Activated CD8-positive, alpha-beta memory T cell treated with anti-CD3 and anti-CD28 coated beads for 48 hours (primary cell): ENCODE results near the gene KBTBD4.

Experiments
- DNase-seq, 3 experiments: peaks; one replicate each; pipeline ENCODE4 v3.0.0-alpha.2; 2020; ENCODE audit warnings: low read depth in 2 of 3, low spot score in 2 of 3

KBTBD4 gene

DNA sequence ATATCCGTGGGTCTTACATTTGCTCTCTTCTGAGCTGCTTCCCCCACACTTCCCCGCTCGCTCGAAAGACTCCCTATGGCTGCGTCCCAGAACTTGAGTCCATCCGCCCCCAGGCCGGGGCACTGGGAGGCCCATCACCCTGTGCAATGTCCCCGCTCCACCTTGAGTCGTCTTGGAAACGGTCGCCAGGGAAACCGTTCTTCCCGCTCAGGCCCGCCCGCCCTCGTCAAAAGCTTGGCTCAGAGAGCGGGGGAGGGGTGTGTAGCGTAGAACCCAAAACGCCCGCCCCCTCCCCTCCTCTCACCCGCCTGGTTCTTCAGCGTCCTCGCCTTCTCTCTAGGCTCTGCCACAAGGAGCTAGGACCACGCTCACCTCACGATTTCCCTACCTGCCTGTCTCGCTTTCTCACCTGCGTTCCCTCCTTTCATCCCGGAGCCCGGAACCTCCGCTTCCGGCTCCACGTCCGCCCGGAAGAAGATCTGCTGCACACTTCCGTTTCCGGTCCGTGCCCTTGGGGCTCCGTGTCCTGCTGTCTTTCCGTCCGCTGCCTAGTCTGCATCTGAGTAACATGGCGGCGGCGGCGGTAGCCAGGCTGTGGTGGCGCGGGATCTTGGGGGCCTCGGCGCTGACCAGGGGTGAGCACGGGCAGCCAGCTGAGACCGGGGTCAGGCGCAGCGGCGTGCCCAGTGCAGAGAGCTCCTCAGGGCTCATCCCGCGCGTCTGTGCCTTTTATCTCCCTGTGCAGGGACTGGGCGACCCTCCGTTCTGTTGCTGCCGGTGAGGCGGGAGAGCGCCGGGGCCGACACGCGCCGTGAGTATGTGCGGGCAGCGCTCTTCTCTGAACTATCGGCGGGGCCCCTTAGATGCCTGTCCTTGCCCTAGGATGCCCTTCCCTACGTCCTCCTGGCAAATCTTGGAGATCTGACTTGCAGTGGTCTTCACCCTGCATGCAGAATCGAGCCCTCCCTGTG lies at the start of gene KBTBD4, which contains the start of gene NDUFS3:
Gene KBTBD4 (minus strand): TSS at position 447 of the 971 bp plus-strand sequence. CDS start 19 bp downstream, at position 428.
Gene NDUFS3 (plus strand): TSS at position 551 of the 971 bp plus-strand sequence. CDS start 18 bp downstream, at position 569.
- DNase-seq: peak; percentile 76 to 93 (median 93)

DNA sequence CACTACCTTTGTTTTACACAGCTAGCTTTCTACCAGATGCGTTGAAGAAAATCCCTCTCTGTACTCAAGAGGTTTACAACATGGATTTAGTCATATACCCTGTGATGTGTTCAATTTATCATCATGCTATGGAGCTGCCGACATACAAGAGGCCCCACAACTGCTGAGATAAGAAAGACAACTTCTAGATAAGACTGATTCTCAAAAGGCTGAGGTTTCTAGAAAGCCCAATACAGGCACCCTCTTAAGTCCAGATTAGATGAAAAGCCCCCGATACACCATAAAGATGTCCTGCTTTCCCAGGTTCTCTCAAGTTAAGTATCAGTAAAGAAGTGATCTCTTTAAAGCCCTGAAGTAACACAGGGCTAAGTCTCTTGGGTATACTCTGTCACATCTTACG lies 49.3 kb upstream of the KBTBD4 start:
- DNase-seq: no peak

DNA sequence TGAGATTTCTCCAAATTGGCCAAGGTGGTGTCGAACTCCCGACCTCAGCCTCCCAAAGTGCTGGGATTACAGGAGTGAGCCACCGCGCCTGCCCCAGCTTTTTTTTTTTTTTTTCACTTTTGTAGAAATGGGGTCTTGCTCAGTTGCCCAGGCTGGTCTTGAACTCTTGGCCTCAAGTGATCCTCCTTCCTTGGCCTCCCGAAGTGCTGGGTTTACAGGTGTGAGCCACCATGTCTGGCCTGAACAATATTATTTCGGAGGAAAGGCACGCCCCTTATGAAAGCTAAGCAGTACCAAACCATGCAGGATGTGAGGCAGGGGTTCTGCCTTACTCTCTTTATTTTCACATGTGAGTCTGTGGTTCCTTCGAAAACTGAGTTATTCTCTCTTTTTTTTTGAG lies 47.5 kb upstream of the KBTBD4 start:
- DNase-seq: no peak

DNA sequence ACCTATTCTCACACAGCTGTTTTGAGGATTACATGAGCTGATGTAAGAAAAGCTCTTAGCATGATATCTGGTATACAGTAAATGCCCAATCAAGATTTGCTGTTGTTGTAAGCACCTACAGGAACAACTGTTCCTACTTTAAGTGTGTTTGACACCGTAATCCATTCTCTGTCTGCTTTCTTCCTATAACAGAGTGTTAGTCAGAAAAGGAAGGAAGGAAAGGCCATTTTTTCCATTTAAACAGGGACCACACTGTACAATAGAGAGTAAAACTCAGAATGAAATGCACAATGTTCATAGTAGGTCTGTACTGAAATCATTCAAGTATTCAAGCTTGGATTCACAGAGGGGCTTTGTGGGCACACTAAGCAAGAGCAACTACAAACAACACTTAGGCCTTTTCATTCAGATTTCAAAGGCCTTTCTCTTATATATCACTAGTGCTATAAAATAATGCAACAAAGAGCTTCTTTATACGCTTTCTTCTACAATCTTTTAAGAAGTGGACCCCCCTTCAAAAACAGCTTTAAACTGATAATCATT lies 42.1 kb upstream of the KBTBD4 start:
- DNase-seq: no peak

DNA sequence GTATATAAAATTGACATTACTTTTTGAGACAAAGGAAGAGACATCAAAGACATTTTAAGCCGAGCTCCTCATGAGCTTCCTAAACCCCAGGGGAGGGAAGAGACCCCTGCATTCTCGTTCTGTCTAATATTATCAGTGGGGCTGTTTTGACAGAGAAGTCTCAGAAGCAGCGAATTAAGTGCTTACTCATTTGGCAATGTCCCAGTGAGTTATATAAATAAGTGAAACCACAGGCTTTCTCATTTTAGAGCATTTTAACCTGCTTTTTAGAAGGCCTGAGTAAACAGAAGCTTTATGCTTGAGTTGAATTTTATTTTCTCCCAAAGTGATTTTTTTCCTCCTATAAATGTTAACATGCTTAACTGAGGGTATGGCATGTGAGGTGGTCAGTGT lies 38.6 kb upstream of the KBTBD4 start:
- DNase-seq: no peak

DNA sequence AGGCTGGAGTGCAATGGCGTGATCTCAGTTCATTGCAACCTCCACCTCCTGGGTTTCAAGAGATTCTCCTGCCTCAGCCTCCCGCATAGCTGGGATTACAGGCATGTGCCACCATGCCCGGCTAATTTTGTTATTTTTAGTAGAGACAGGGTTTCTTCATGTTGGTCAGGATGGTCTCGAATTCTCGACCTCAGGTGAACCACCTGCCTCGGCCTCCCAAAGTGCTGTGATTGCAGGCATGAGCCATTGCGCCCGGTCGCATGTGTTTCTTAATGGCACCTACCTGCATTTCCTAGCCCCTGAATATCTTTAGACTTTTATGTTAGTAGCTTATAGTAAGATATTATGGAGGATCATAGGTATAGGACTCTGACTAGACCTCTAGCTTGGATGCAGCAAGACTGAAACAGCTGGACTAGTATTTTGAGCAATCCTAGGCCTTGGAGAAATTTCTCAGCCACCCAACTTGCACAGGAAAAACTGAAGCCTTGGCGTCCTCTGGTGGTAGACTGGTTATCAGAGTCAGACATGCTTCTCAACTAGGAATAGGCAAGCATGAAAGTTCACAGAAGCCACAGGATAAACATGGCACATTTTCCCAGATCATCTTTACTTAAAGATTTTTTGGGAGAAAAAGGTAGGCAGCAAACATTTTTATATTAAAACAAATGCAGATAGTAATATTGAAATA lies 38.1 kb upstream of the KBTBD4 start:
- DNase-seq: no peak

DNA sequence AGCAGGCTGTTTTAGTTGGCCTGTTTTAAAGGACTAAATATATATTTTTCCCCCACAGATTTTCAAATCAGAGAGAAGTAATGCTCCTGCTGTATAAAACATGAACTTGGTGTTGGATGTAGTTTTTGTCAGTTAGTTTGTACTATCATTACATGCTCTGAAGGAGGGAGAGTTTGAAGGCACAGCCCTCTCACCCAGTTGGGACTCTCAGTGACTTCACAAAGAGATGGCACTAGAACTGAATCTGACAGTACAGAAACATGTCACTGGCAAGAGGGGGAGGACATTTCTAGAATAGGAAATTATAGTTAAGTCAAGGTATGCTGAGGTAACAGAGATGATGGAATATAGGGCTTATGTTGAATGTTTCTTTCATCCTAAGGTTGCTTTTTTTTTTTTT lies 36.5 kb upstream of the KBTBD4 start:
- DNase-seq: no peak

DNA sequence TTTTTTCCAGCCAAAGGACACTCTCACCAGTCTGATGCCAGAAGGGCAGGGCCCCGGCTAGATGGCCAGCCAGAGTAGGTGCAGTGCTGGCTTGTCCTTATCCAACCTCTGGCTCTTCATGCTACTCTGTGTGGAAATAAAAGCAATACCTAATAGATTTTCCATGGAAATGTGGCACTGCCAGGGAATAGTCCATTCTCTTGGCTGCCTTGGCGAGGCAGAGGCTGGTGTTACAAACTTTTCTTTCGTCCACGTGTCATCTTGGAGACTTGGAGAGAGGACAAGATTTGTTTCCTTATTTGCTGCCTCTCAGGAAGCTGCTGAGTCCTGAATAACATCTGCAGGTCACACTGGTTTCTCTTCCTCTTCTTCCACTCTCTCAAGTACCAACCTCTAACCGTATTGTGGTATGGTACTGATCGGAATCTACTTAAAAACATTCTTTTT lies 32.6 kb upstream of the KBTBD4 start:
- DNase-seq: no peak

DNA sequence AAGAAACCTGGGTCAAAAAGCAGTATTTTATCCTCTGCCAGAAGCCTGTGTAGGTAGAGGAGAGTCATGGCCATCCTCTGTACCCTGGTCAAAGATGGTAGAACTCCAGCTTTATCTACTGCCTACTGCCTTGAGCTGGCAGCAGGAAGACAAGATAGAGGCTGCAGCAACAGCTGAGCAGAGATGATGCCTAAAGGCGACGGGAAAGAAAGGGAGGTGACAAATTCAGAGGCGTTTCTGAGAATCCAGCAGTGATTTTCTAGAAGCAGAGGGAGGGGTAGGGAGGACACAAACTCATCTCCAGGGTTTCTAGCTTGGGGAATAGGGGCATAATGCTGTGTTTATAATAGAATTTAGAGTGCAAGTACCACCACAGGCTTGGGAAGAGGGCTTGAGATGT lies 30.9 kb upstream of the KBTBD4 start:
- DNase-seq: no peak

DNA sequence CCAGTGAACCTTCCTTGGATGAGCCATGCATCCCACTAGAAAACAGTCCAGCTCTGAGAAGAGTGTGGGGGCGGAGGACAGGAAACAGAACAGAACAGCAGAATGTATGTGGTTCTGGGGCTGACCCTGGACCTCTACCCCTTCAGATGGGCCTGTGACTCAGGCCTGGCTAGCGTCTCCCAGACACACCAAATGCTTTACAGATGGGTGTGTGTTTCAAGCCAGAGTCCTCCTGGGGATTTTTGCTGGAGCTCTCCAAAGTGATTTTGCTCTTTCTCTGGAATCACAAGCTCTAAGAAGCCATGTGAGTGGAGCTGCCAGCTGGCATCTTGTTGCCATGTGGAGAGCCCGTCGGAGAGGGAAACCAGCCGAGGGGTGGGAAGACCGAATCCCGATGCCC lies 28.6 kb upstream of the KBTBD4 start:
- DNase-seq: no peak

DNA sequence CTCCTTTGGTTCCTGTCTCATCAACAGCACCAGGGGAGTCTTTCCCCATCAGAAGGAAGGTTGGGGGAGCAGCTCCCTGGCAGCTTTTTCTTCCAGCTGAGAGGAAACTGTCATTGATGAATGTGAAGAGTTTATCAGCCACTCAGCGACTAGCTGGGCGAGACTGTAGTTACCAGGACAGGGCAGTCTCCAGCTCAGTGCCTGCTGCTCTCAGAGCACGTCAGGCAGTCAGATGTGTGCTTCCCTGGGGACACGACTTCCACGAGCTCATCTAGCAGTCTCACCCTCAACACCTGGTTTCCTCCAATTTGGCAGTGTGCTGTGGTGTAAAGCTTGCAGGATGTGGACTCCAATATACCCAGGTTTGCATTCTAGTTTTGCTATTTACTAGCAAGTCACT lies 28.0 kb upstream of the KBTBD4 start:
- DNase-seq: no peak

DNA sequence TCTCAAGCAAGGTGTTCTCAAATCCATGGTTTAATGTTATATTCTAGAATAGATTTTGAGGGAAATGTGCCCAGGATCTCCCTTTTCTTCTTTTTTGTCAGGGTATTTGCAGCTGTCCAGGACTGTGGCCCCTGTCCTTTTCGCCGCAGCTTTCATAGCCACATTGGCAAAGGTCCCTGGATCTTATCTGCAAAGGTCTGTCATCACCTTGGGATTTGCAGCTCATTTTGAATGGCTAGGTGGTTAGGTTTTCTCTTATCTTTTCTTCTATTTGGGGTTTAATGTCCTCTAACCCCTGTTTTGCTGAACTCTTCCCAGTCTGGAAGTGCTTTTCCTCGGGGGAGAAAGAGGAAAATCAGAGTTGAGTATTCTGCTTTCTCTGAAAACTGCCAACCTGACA lies 27.2 kb upstream of the KBTBD4 start:
- no peak for DNase-seq

DNA sequence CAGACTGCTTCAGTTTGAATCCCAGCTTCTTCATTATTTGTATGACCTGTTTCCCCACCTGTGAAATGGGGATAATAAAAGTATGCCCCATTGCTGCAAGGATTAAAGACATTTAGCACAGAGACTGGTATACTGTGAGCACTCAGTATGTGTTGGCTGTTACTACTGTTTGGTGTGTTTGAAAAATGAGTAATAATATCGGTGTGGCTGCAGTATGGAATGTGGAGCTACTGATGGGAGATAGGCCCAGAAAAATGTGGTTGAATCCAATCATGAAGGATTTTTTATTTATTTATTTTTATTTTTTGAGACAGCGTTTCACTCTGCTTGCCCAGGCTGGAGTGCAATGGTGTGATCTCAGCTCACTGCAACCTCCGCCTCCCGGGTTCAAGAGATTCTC lies 24.5 kb upstream of the KBTBD4 start:
- DNase-seq: no peak

DNA sequence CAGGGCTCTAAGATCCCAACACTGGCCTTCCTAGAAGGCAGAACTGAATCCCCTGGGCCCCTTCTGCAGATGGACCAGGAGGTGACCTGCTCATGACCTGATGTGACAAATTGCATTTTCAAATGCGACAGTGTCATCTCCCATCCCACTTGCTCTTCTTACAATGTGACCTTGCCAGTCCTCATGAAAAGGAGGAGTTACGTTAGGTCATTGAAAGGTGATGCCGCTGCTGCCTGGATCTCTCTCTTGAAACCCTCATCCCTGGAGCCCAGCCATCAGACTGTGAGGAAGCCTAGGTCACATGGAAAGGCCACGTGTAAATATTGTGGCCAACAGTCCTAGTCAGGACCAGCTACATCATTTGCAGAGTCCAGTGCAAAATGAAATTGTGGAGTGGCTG lies 21.1 kb upstream of the KBTBD4 start:
- DNase-seq: no peak

DNA sequence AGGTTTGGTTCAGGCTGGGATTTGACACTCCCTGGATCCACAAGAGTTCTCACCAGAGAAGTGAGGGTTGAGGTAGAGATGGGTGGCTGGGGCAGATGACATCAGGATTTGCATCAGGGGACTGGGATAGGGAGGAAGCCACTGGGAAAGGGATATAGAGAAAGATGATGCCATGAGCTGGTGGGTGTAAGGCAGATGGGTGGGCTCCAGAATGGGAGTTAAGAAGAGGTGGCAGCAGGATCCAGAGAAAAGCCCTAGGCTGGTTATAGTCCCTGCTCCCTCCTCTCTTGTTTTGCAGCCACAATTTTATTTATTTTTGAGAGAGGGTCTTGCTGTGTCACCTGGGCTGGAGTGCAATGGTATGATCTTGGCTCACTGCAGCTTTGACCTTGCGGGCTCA lies 17.2 kb upstream of the KBTBD4 start:
- no peak for DNase-seq

DNA sequence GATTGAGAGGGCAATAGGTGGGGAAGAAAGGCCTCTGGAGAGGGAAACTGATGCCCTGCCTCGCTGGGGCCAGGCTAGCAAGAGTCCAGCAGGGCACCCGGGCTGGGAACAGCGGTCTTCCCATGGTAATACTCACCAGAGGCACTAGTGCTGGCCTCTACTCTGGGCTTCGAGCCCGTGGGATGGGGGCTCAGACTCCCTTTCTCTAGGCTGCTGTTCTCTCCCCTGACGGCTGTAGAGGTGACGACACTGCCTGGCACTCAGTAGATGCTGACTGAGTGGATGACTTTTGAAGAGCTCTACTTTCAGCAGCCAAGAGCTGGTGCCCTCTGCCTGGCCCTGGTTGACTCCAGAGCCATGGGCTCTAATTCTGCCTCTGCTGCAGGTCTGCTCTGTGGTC lies 16.3 kb upstream of the KBTBD4 start:
- no peak for DNase-seq

DNA sequence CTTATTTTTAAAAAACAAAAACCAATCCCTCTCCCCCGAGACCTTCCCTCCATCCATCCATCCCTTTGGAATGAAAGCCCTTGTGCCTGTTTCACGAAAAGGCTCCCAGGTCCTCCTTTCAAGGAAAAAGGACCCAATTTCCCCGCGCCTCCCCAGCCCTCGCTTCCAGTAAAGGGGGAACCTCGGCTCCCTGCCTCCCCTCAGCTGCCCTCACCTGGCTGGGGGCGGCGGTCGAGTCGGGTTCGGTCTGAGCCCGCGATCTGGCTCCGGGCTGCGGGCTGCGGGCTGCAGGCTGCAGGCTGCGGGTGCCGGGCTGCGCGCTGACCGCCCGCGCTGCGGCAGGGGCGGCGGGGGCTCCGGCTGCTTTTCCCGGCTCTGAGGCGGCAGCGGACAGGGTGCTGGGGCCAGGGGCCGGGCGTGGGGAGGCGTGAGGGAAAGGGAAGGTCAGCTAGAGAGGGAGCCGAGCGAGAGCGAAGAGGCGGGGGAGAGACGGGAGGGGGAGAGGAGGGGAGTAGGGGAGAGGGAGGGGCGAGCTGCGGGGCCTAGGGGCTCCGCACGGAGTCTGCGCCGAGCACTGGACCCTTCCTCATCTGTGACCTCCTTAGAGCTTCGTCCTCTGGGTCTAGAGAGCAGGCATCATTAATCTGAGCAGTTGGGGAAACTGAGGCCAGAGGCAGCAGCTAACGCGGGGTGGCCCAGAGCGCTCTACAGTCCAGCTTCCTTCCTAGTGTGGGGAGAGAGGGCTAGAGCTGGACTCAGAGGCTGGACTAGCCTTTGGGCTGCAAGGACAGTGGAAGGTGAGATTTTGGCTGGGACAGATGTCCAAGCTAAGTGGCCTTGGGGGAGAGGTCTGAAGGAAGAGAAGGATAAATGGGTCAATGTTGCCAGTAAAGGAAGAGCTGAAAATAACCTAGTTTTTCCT lies 15.4 kb upstream of the KBTBD4 start, which contains the start of gene C1QTNF4:
Gene C1QTNF4 (minus strand): TSS at position 478 of the 922 bp plus-strand sequence. CDS start 3,601 bp downstream, outside the sequence.
- DNase-seq: no peak

DNA sequence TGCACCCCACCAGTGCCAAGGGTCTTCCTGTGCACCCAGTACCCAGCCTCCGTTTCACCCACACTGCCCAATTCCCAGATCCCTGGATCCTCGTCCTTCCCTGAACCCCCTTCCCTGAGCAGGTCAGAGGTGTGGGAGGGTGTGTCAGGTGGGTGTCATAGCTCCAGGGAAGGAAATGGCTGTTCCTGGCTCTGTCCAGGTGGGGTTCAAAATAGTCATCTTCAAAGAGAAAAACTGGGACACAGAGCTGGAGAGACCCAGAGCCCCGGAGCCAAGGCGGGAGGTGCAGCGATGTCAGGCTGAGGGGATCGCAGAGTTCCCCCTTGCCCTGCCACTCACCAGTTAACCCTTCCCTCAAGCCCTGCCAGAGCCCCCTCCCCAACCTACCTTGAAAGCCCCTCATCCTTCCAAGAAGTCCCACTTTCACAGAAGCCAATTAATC lies 14.7 kb upstream of the KBTBD4 start:
- DNase-seq: no peak

DNA sequence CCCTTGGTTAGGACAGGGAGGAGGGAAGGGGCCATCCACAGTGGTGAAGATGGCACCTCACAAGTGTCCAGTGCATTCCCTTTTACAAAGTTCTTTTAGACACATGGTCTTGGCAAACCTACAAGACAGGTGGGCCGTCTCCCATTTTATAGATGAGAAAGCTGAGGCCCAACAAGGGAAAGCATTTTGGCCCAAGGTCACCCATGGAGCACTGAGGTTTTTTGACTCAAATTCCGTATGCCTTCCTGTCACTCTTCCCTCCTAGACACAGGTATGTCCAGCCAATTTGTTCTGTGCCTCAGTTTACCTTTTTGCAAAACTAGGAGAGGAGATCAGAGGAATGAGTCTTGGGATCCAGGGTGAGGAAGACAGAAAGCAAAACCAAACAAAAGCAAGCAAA lies 14.2 kb upstream of the KBTBD4 start:
- no peak for DNase-seq

DNA sequence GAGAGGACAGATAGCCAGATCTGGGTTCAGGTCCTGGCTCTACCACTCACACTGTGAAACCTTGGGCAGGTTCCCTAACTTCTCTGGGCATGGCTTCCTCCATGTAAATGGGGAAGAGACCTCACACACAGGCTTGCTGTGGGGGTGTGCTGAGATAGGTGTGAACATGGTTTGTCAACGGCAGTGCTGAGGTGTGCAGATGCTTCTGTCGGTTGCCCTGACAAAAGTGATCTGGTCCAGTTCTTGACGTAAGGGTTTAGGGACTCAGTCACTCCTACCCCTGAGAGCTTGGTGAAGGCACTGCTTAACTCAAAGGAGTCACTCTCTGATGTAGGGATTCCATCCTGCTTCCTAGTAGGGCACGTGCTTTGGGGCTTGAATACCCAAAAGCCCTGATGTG lies 13.5 kb upstream of the KBTBD4 start:
- no peak for DNase-seq

DNA sequence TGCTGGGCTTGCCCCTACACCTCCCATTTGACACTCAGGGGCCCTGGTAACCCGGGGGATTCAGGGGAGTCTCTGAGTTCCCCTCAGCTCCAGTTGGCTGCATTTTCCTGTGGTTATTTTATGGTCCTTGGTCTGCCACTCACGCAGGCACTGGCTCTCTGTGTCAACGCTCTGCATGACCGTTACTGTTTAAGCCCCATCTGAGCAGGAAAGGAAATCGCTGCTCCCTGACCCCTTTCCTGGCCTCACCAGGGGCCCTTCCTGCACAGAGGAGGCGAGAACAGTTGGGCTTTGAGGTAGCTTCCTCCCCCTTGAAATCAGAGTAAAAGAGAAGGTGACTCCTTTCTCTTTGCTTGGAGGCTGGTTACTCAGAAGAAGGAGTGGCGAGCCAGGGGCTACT lies 13.0 kb upstream of the KBTBD4 start:
- no peak for DNase-seq
